Tibial nerve (tissue), 4 donors: ENCODE data around the gene ARAP1.

ENCODE experiments used
- CTCF ChIP-seq, 5 experiments: fragments of 200-600 bp in 3 of 5; fragments of 450-650 bp in 2 of 5; sonication (generic) in 3 of 5; IDR thresholded peaks; one replicate each; pipeline ENCODE4 v1.5.1; 2016 to 2019; ENCODE audit warnings: antibody characterized with exemption in 5 of 5, mild to moderate bottlenecking in 3 of 5, moderate library complexity in 2 of 5
- EP300 ChIP-seq, 2 donors: sonication (generic); formaldehyde crosslinking; IDR thresholded peaks; one replicate each; pipeline ENCODE4 v1.6.1; 2017; ENCODE audit warnings: antibody characterized with exemption in 2 of 2, mild to moderate bottlenecking in 1 of 2
- POLR2A ChIP-seq, 2 donors: fragments of 450-650 bp; IDR thresholded peaks; one replicate each; pipeline ENCODE4 v1.6.1; 2017; ENCODE audit warnings: antibody characterized with exemption in 2 of 2, mild to moderate bottlenecking in 2 of 2, moderate library complexity in 2 of 2

GRCh38 chr11:72730243-72730642, 22.0 kb downstream of the ARAP1 start:
- TF ChIP-seq CTCF (IDR thresholded peaks at IDR 0.05) = no peak
- no peak for TF ChIP-seq POLR2A (IDR thresholded peaks at IDR 0.05)
- no peak for TF ChIP-seq EP300 (IDR thresholded peaks at IDR 0.05)
